ENCODE results near the gene GALNT5.

- TF ChIP-seq CTCF (conservative IDR thresholded peaks at IDR 0.05; ENCODE audit: low read depth, low read length) (no peak), EZH2 (IDR thresholded peaks at IDR 0.05; ENCODE audit: borderline replicate concordance, low read depth, low read length, poor library complexity, severe bottlenecking) (no peak)
These were observed 68.3 kb downstream of the GALNT5 start, which contains the start of gene ERMN for GRCh38 chr2:157325786-157326185.

All from A673 (cell line).